Panc1 (cell line): ENCODE measurements around the gene OR2F2.

Experiments used
- POLR2AphosphoS5 ChIP-seq: IDR thresholded peaks from 2 replicates; pipeline ENCODE4 v1.6.1; 2012; ENCODE audit warnings: mild to moderate bottlenecking, low read depth, low read length, moderate library complexity
- SIN3A ChIP-seq: IDR thresholded peaks from 2 replicates; pipeline ENCODE4 v1.6.1; 2012; ENCODE audit warnings: low read depth, mild to moderate bottlenecking, low read length, moderate library complexity, borderline replicate concordance; ENCODE audit not compliant: insufficient read depth
- TF ChIP-seq, protein P1 (sequence below): fragments of 450-650 bp; IDR thresholded peaks from 2 replicates; pipeline ENCODE4 v1.5.1; 2017; ENCODE audit warnings: mild to moderate bottlenecking

DNA sequence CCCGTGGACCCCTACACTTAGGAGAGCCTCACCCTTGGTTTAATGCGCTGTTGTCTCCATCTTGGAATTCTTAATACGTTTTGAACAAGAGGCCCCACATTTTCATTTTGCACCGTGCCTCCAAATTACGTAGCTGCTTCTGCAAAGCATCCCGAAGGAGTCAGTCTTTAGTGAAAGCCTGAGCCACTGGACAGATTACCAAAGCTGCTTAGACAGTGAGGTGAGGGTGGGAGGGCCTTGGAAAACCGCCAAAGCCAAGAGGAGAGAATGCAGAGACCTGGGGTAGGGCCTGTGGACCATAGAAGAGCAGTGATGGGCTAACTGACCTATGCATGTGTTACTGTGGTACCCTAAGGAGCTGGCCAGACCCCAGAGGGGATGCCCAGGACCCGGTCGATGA is 28.9 kb upstream of the OR2F2 start:
- TF ChIP-seq SIN3A: no peak
- TF ChIP-seq, protein P1, sequence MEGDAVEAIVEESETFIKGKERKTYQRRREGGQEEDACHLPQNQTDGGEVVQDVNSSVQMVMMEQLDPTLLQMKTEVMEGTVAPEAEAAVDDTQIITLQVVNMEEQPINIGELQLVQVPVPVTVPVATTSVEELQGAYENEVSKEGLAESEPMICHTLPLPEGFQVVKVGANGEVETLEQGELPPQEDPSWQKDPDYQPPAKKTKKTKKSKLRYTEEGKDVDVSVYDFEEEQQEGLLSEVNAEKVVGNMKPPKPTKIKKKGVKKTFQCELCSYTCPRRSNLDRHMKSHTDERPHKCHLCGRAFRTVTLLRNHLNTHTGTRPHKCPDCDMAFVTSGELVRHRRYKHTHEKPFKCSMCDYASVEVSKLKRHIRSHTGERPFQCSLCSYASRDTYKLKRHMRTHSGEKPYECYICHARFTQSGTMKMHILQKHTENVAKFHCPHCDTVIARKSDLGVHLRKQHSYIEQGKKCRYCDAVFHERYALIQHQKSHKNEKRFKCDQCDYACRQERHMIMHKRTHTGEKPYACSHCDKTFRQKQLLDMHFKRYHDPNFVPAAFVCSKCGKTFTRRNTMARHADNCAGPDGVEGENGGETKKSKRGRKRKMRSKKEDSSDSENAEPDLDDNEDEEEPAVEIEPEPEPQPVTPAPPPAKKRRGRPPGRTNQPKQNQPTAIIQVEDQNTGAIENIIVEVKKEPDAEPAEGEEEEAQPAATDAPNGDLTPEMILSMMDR: no peak
- no peak for TF ChIP-seq POLR2AphosphoS5
